NCI-H187 treated with DMSO at 0.1 percent for 48 hours (cell line): ENCODE measurements around the gene UMAD1.

Experiments
- DNase-seq: peaks from one replicate; lab custom pipeline; 2025; lab: John Stamatoyannopoulos, UW

UMAD1 gene

GRCh38 chr7:7830122-7830878 is 189.7 kb downstream of the UMAD1 start:
- no peak for DNase-seq

- DNase-seq: no peak
Observed at GRCh38 chr7:7832518-7832917, 192.0 kb downstream of the UMAD1 start.

DNA sequence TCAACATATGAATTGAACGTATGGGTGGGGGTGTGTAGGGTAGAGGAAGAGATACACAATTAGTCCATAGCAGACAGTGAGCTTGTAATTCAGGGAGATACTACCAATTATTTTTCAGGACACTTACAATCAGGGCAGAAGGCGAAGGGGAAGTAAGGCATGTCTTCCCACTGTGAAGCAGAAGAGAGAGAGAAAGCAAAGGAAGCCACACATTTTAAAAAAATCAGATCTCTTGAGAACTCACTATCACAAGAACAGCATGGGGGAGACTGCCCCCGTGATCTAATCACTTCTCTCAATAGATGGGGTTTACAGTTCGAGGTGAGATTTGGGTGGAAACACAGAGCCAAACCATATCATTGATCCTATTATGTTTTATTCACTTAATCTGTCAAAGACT is 194.2 kb downstream of the UMAD1 start:
- DNase-seq: no peak

GRCh38 chr7:7841027-7841426 is 200.5 kb downstream of the UMAD1 start:
- DNase-seq: no peak

DNA sequence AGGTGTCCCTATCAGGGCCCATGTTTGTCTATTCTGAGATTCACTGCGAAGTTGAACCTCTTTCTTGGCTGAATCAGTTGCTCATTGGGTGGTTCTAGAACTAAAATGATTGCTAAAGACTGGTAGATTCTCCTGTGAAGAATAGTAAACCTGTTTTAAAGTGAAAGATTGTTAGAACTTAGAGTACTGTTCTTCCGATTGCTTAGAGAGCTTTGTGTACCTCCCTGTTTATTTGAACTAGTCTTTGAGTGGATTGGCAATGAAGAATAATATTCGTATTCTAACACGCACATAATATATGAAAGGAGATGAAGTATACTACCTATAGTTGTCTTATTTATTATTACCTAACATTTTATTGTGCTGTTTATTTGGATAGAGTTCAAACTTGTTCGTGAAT is 202.7 kb downstream of the UMAD1 start:
- DNase-seq: no peak

GRCh38 chr7:7843972-7844371 is 203.4 kb downstream of the UMAD1 start:
- no peak for DNase-seq

GRCh38 chr7:7848246-7848645 is 207.7 kb downstream of the UMAD1 start:
- DNase-seq: no peak

DNA sequence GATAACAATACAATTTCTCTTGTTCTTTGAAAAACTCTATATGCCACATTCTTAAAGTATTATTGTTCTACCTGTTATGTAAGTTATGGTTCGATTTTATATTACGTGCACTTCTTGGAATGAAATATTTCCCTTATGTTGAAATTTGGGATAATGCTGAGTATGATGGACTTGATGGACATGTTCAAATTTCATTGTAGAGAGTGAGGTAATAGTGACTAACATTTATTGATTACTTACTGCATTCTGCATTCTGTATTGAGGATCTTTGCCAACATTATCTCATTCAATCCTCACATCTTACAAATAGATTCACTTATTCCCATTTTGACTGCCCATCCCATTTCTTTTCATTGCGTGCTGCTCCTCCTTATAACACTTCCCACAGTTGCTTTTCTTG is 208.3 kb downstream of the UMAD1 start:
- DNase-seq: no peak

GRCh38 chr7:7850150-7850549 is 209.6 kb downstream of the UMAD1 start:
- no peak for DNase-seq

- DNase-seq: no peak
Observed at GRCh38 chr7:7851381-7851780, 210.8 kb downstream of the UMAD1 start.

DNA sequence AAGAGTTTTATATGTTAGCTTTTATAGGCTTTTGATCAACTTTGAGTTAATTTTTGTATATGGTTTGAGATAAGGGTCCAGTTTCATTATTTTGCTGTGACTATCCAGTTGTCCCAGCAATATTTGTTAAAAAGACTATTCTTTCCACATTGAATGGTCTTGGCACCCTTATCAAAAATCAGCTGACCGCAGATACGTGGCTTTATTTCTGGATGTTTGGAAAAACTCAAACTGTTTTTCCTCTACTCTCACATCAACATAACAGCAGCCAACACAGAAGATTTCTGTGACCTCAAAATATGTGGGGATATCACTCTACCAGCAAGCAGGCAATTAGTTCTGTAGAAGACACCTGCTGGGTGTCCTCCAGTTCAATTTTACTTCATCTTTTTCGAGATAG is 211.4 kb downstream of the UMAD1 start:
- DNase-seq: no peak

DNA sequence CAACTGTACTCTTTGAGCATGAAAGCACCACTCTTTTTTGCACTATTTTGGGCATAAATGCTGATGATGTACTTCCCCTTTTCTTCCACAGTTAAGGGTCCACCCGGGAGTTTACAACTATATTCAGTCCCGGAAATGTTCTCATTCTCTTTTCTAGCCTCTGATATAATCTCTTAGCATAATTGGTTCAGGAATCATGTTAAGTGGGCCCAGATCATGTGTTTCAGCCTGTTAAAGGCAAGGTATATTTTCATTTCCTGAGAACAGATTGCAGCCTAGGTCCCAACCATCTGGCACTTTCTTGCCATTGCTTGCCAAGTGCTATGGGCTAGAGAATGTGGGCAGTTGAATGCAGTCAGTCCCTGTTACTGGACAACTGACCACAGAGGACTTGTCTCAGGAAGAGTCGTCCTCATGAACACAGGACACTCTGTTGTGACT is 216.6 kb downstream of the UMAD1 start:
- no peak for DNase-seq

DNA sequence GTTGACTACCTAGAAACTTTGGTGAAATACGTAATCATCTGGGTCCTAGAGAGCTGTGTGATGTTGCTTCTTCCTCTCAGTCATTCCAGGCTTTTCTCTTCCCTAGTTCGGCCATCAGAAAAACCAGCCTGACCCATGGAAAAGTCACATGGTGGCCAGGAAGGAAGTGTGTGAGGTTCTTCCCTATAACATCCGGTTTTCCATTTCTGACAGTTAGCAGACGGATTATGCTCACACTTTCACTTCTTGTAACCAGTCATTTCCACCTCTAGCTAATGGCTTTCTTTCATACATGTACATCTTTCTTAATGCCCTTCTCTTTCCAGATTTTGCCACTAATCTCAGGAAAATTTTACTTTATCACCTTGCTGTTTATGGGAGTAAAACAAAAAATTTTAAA is 218.0 kb downstream of the UMAD1 start:
- DNase-seq: no peak

- DNase-seq: no peak
Observed at GRCh38 chr7:7859411-7859810, 218.9 kb downstream of the UMAD1 start.

GRCh38 chr7:7861211-7861633 is 220.7 kb downstream of the UMAD1 start:
- DNase-seq: peak; percentile 88

DNA sequence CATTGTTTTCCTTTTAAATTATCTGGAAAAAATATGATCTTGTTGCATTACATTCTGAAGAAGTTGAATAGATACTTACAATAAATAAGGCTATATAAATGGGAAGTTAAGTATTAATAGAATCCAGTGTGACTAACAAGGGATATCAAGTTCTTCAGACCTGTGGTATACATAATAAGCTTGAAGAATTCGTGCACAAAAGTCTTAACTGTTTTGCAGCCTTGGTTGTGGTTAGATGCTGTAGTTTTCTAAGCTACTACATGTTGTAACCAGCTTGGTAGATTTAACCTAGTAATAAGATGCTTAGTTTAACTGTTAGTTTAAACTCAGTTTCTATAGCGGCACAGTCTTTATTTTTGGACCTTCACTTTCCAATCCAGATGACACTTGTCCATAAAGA is 221.8 kb downstream of the UMAD1 start:
- no peak for DNase-seq

GRCh38 chr7:7867846-7868571 is 227.5 kb downstream of the UMAD1 start:
- no peak for DNase-seq

DNA sequence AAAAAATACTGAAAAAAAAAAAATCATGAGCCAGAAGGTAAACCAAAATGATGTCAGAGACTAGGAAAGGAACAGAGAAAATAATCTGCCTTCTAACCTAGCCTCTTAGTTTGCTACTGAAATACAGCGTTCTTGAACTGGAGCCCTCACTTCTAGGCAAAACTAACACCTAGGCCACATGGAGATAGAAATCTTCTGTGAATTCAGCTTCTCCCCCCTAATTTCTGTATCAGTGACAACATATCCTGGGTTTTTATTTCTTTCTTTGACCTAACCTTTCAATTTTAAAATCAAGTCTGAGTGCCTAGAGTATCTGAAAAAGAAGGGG is 228.0 kb downstream of the UMAD1 start:
- DNase-seq: no peak

GRCh38 chr7:7869036-7869435 is 228.5 kb downstream of the UMAD1 start:
- DNase-seq: no peak

GRCh38 chr7:7869651-7870050 is 229.1 kb downstream of the UMAD1 start:
- no peak for DNase-seq

DNA sequence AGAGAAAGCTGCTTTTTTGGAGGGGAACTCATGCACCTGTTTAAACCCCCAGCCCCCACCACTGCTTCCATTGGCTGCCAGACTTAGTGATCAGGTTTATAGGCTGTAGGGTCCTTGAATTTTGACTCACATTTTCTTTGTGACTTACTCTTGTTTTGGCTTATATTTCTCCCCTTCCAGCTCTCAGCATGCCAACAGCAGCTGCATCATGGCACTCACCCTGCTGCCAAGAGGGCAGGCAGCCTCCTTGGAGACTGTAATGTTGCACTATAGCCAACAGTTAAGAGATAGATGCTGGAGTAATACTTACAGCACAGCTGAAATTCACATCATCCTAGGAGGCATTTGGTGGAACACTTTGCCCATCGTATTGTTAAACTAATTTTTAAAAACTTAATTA is 230.0 kb downstream of the UMAD1 start:
- no peak for DNase-seq

- no peak for DNase-seq
Observed at GRCh38 chr7:7876419-7876818, 235.9 kb downstream of the UMAD1 start.

GRCh38 chr7:7881581-7881980 is 241.0 kb downstream of the UMAD1 start:
- no peak for DNase-seq

DNA sequence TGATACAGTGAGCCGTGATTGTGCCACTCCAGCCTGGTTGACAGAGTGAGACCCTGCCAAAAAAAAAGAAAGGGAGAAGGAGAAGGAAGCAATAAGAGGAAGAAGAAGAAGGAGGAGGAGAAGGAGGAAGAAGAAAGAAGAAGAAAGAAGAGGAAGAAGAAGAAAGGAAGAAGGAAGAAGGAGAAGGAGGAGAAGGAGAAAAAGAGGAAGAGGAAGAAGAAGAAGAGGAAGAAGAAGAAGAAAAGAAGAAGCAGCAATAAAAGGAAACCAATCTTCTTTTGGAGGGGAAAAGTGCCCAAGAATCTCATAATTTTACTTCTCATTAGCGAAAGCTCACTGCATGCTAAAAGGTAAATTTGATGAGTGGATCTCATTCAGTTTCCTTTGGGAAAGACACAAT is 242.3 kb downstream of the UMAD1 start:
- DNase-seq: no peak
